B cell (primary cell): ENCODE results near the gene SYCP3. TPM values are rescaled to one million over a fixed set of nuclear protein-coding genes. Genes with fewer than 3 reads are reported as not detected.

Experiments used
- ATAC-seq: fragments of 200-7000 bp; cut with Tn5 transposase; one replicate; pipeline ENCODE4 v1.10.0; 2021; ENCODE audit warnings: low read depth, mild to moderate bottlenecking, moderate number of reproducible peaks, moderate library complexity
- CTCF ChIA-PET: fragments of 350-600 bp; sonication (Branson Sonifier 250); formaldehyde crosslinking; loops from one replicate; lab custom pipeline; 2021; ENCODE audit warnings: antibody characterized with exemption, inconsistent platforms; lab: Charles Lee
- POLR2A ChIA-PET: fragments of 350-600 bp; sonication (Branson Sonifier 250); formaldehyde crosslinking; loops from one replicate; lab custom pipeline; 2021; ENCODE audit warnings: antibody characterized with exemption; lab: Charles Lee
- DNase-seq: peaks from one replicate; pipeline ENCODE4 v3.0.0; 2013
- H2AFZ ChIP-seq: 2 replicates; pipeline ENCODE4 v1.6.1; 2012; ENCODE audit warnings: mild to moderate bottlenecking, low read depth, low read length; ENCODE audit not compliant: insufficient read depth, poor library complexity, severe bottlenecking
- H3K27ac ChIP-seq, 2 donors: 1 replicate in 1 of 2; 2 replicates in 1 of 2; pipeline ENCODE4 v1.5.1; 2012 to 2013; ENCODE audit warnings: low read length in 2 of 2, mild to moderate bottlenecking in 2 of 2, moderate library complexity in 1 of 2
- H3K27me3 ChIP-seq, 4 experiments: fragments of 200-600 bp in 1 of 4; sonication (generic) in 1 of 4; replicated peaks in 1 of 4; 1 replicate in 2 of 4; 2 replicates in 2 of 4; pipeline versions ENCODE4 v1.6.1 to v1.7.0; 2013 to 2016; ENCODE audit warnings: low read length in 3 of 4, mild to moderate bottlenecking in 2 of 4, mixed read lengths in 1 of 4, moderate library complexity in 1 of 4; ENCODE audit not compliant: insufficient read depth in 4 of 4, control insufficient read depth in 3 of 4; ENCODE audit errors: control extremely low read depth in 1 of 4
- H3K36me3 ChIP-seq, 2 experiments: replicated peaks in 1 of 2; 1 replicate in 1 of 2; 2 replicates in 1 of 2; pipeline versions ENCODE4 v1.6.1 to v1.7.1; 2013; ENCODE audit warnings: low read length in 1 of 2; ENCODE audit not compliant: insufficient read depth in 2 of 2, control insufficient read depth in 1 of 2; ENCODE audit errors: control extremely low read depth in 1 of 2, extremely low read depth in 1 of 2
- H3K4me1 ChIP-seq, 2 donors: fragments of 200-600 bp in 1 of 2; sonication (generic) in 1 of 2; 1 replicate in 1 of 2; 2 replicates in 1 of 2; pipeline versions ENCODE4 v1.5.1 to v1.6.1; 2013 to 2017; ENCODE audit warnings: low read length in 2 of 2; ENCODE audit not compliant: control insufficient read depth in 2 of 2, insufficient read depth in 2 of 2
- H3K4me2 ChIP-seq: replicated peaks from 2 replicates; pipeline ENCODE3; 2012; ENCODE audit warnings: mild to moderate bottlenecking, low read depth, low read length; ENCODE audit not compliant: poor library complexity, severe bottlenecking
- H3K4me3 ChIP-seq, 5 experiments: fragments of 200-600 bp in 1 of 5; sonication (generic) in 1 of 5; 1 replicate in 3 of 5; 2 replicates in 2 of 5; pipeline versions ENCODE4 v1.5.1 to v1.7.0; 2011 to 2016; ENCODE audit warnings: low read length in 4 of 5, mild to moderate bottlenecking in 4 of 5, low read depth in 2 of 5, control low read depth in 1 of 5, moderate library complexity in 1 of 5; ENCODE audit not compliant: insufficient read depth in 1 of 5; ENCODE audit errors: control extremely low read depth in 1 of 5, extremely low read depth in 1 of 5
- H3K79me2 ChIP-seq: fragments of 200-600 bp; sonication (generic); one replicate; pipeline ENCODE4 v1.6.0; 2016; ENCODE audit warnings: low read length; ENCODE audit not compliant: control insufficient read depth, insufficient read depth
- H3K9ac ChIP-seq: fragments of 200-600 bp; sonication (generic); 2 replicates; pipeline ENCODE4 v1.6.1; 2017; ENCODE audit warnings: mild to moderate bottlenecking, low read length, moderate library complexity
- H3K9me3 ChIP-seq, 3 donors: one replicate each; pipeline versions ENCODE4 v1.6.1 to v1.7.1; 2013; ENCODE audit warnings: low read length in 2 of 3; ENCODE audit not compliant: control insufficient read depth in 2 of 3, insufficient read depth in 1 of 3; ENCODE audit errors: control extremely low read depth in 1 of 3
- H4K20me1 ChIP-seq: 2 replicates; pipeline ENCODE4 v1.6.0; 2012; ENCODE audit warnings: mild to moderate bottlenecking, low read length; ENCODE audit not compliant: insufficient read depth, control insufficient read depth, poor library complexity, severe bottlenecking
- H3K27ac Mint-ChIP-seq: one replicate; pipeline ENCODE4 v1.8.0; 2021; ENCODE audit warnings: mixed read lengths
- H3K27me3 Mint-ChIP-seq: one replicate; pipeline ENCODE4 v1.8.0; 2021; ENCODE audit warnings: mixed read lengths
- H3K4me1 Mint-ChIP-seq: one replicate; pipeline ENCODE4 v1.8.0; 2021; ENCODE audit warnings: mixed read lengths
- H3K4me3 Mint-ChIP-seq: one replicate; pipeline ENCODE4 v1.8.0; 2021; ENCODE audit warnings: mixed read lengths
- H3K9me3 Mint-ChIP-seq: one replicate; pipeline ENCODE4 v1.8.0; 2022; ENCODE audit warnings: mixed read lengths; ENCODE audit not compliant: insufficient read depth
- CTCF ChIP-seq: fragments of 200-600 bp; IDR thresholded peaks from one replicate; pipeline ENCODE4 v1.8.0; 2022; ENCODE audit warnings: antibody characterized with exemption, mild to moderate bottlenecking
- EZH2 ChIP-seq: IDR thresholded peaks from 2 replicates; pipeline ENCODE4 v1.6.1; 2012; ENCODE audit warnings: borderline replicate concordance, low read depth, mild to moderate bottlenecking, moderate library complexity, low read length; ENCODE audit not compliant: insufficient read depth, poor library complexity, severe bottlenecking
- WGBS: methylation state at CpG from one replicate; pipeline ENCODE4 v1.1.5; 2013; ENCODE audit warnings: missing lambda C conversion rate; ENCODE audit not compliant: insufficient coverage; 5-methylcytosine and 5-hydroxymethylcytosine counted together
- intact Hi-C: fragments of 100-400 bp; cut with micrococcal nuclease; formaldehyde crosslinking; loops from one replicate; pipeline ENCODE4 v1.10.0; 2022
- polyA plus RNA-seq: library from polyadenylated mRNA; depleted of rRNA; stranded (reverse); fragments of >200 nt; gene quantifications from 2 replicates; pipeline ENCODE4 v1.2.3, GENCODE V29; 2012
- total RNA-seq, 2 donors: library from RNA; stranded (reverse); fragments of 120-200 nt in 1 of 2; gene quantifications; 1 replicate in 1 of 2; 2 replicates in 1 of 2; pipeline versions ENCODE4 v1.2.3 to v1.2.4, GENCODE V29; 2013 to 2022

SYCP3 gene
- total and polyA plus RNA-seq, 2 donors (not counting 1 experiment from before 2014, with no cell fraction given): 0.04 to 0.12 TPM

GRCh38 chr12:101781834-101782233, 42.6 kb upstream of the SYCP3 start:
- H3K4me2 ChIP-seq: no peak overlapping the region
- H3K27ac ChIP-seq: no peak overlapping the region
- DNase-seq (no peak), ATAC-seq (no peak)
- Mint-ChIP-seq H3K4me3 (no peak overlapping the region), H3K9me3 (no peaks in the 10 kb centered on the region), H3K27ac (no peak overlapping the region), H3K4me1 (peaks cover 18% of the 10 kb centered on the region), H3K27me3 (no peaks in the 10 kb centered on the region)
- peaks cover 1 to 6% of the 10 kb centered on the region in 2 experiments for H3K36me3 ChIP-seq
- POLR2A ChIA-PET: no interaction called here
- intact Hi-C loops: no loop called here
- no CpG with 5 or more reads among the region's 3 CpGs for WGBS
- no peak overlapping the region for H2AFZ ChIP-seq
- CTCF ChIA-PET: interaction anchor here (2.0 to 3.8 kb wide), 2 partner anchors 9 to 58 kb away, joined by 9 to 31 read pairs; no protein-coding TSS in a partner anchor
- H4K20me1 ChIP-seq: no peaks in the 10 kb centered on the region
- no peak overlapping the region for H3K9ac ChIP-seq
- no peaks in the 10 kb centered on the region for H3K9me3 ChIP-seq
- no peak overlapping the region for H3K4me3 ChIP-seq
- H3K4me1 ChIP-seq: peaks cover 5 to 7% of the 10 kb centered on the region in 2 donors
- TF ChIP-seq CTCF: no peak
- TF ChIP-seq EZH2: no peak
- no peaks in the 10 kb centered on the region for H3K79me2 ChIP-seq
- no peaks in the 10 kb centered on the region for H3K27me3 ChIP-seq

GRCh38 chr12:101780599-101780998, 41.3 kb upstream of the SYCP3 start:
- Histone ChIP-seq H3K4me3 (no peak overlapping the region), H3K27me3 (no peaks in the 10 kb centered on the region), H3K27ac (no peak overlapping the region), H3K4me1 (peaks cover 5 to 7% of the 10 kb centered on the region in 2 donors), H3K36me3 (peaks cover 1 to 6% of the 10 kb centered on the region in 2 experiments), H4K20me1 (no peaks in the 10 kb centered on the region), H3K9me3 (no peaks in the 10 kb centered on the region), H3K9ac (no peak overlapping the region), H3K4me2 (no peak overlapping the region), H3K79me2 (no peaks in the 10 kb centered on the region), H2AFZ (no peak overlapping the region)
- H3K27me3 Mint-ChIP-seq: no peaks in the 10 kb centered on the region
- H3K4me3 Mint-ChIP-seq: no peak overlapping the region
- ATAC-seq: no peak
- DNase-seq: no peak
- CTCF ChIA-PET: interaction anchor here (1.2 to 3.8 kb wide), 8 partner anchors 8 to 59 kb away, joined by 3 to 31 read pairs (median 6); partner anchors contain the start of gene GNPTAB
- POLR2A ChIA-PET: no interaction called here
- TF ChIP-seq CTCF: no peak
- TF ChIP-seq EZH2: no peak
- no CpG with 5 or more reads among the region's 2 CpGs for WGBS
- intact Hi-C loops: no loop called here
- no peaks in the 10 kb centered on the region for H3K9me3 Mint-ChIP-seq
- H3K4me1 Mint-ChIP-seq: peaks cover 18% of the 10 kb centered on the region
- peak overlapping the region; percentile 64 for H3K27ac Mint-ChIP-seq
